Measurements from ENCODE around the gene TGFBRAP1.

The TGFBRAP1 gene

GRCh38 chr2:105272176-105272575, 57.4 kb downstream of the TGFBRAP1 start:
- H3K4me3 ChIP-seq (ENCODE audit: extremely low read depth, insufficient read depth, low read length, poor library complexity, severe bottlenecking): no peak overlapping the region
- WGBS, 2 experiments (ENCODE audit: insufficient coverage in 2 of 2): 87 to 95% methylated on average over 6 to 9 of the region's 9 CpGs
- no peaks in the 10 kb centered on the region for H3K9me3 ChIP-seq (ENCODE audit: control insufficient read depth, low read length)
- peaks cover 81% of the 10 kb centered on the region for H3K36me3 ChIP-seq (ENCODE audit: control insufficient read depth, insufficient read depth, low read length)
- H3K27ac ChIP-seq (ENCODE audit: low read depth, low read length, severe bottlenecking): no peak overlapping the region
- no peaks in the 10 kb centered on the region for H3K4me1 ChIP-seq (ENCODE audit: control insufficient read depth, insufficient read depth, low read length, poor library complexity, severe bottlenecking)

- Histone ChIP-seq H3K4me1 (ENCODE audit: control insufficient read depth, insufficient read depth, low read length, poor library complexity, severe bottlenecking) (no peaks in the 10 kb centered on the region), H3K9me3 (ENCODE audit: control insufficient read depth, low read length) (no peaks in the 10 kb centered on the region), H3K27ac (ENCODE audit: low read depth, low read length, severe bottlenecking) (no peak overlapping the region), H3K36me3 (ENCODE audit: control insufficient read depth, insufficient read depth, low read length) (peaks cover 81% of the 10 kb centered on the region), H3K4me3 (ENCODE audit: extremely low read depth, insufficient read depth, low read length, poor library complexity, severe bottlenecking) (no peak overlapping the region)
- 90 to 96% methylated on average over 13 of the region's 14 CpGs for WGBS, 2 experiments (ENCODE audit: insufficient coverage in 2 of 2)
Observed at GRCh38 chr2:105271393-105272045, 58.0 kb downstream of the TGFBRAP1 start.

GRCh38 chr2:105269426-105269825, 60.1 kb downstream of the TGFBRAP1 start:
- 96 to 97% methylated on average over 17 to 19 of the region's 21 CpGs for WGBS, 2 experiments (ENCODE audit: insufficient coverage in 2 of 2)
- H3K9me3 ChIP-seq (ENCODE audit: control insufficient read depth, low read length): no peaks in the 10 kb centered on the region
- H3K4me1 ChIP-seq (ENCODE audit: control insufficient read depth, insufficient read depth, low read length, poor library complexity, severe bottlenecking): no peaks in the 10 kb centered on the region
- H3K27ac ChIP-seq (ENCODE audit: low read depth, low read length, severe bottlenecking): no peak overlapping the region
- H3K4me3 ChIP-seq (ENCODE audit: extremely low read depth, insufficient read depth, low read length, poor library complexity, severe bottlenecking): no peak overlapping the region
- peaks cover 83% of the 10 kb centered on the region for H3K36me3 ChIP-seq (ENCODE audit: control insufficient read depth, insufficient read depth, low read length)

GRCh38 chr2:105262651-105263091, 66.9 kb downstream of the TGFBRAP1 start:
- Histone ChIP-seq H3K27ac (ENCODE audit: low read depth, low read length, severe bottlenecking) (no peak overlapping the region), H3K4me3 (ENCODE audit: extremely low read depth, insufficient read depth, low read length, poor library complexity, severe bottlenecking) (no peak overlapping the region), H3K36me3 (ENCODE audit: control insufficient read depth, insufficient read depth, low read length) (peaks cover 22% of the 10 kb centered on the region), H3K9me3 (ENCODE audit: control insufficient read depth, low read length) (no peaks in the 10 kb centered on the region), H3K4me1 (ENCODE audit: control insufficient read depth, insufficient read depth, low read length, poor library complexity, severe bottlenecking) (no peaks in the 10 kb centered on the region)
- WGBS, 2 experiments (ENCODE audit: insufficient coverage in 2 of 2): 88% methylated on average over 7 of the region's 10 CpGs

- H3K4me3 ChIP-seq (ENCODE audit: extremely low read depth, insufficient read depth, low read length, poor library complexity, severe bottlenecking): no peak overlapping the region
- WGBS, 2 experiments (ENCODE audit: insufficient coverage in 2 of 2): 92 to 93% methylated on average over 3 to 4 of the region's 5 CpGs
- peaks cover 7% of the 10 kb centered on the region for H3K36me3 ChIP-seq (ENCODE audit: control insufficient read depth, insufficient read depth, low read length)
- H3K4me1 ChIP-seq (ENCODE audit: control insufficient read depth, insufficient read depth, low read length, poor library complexity, severe bottlenecking): no peaks in the 10 kb centered on the region
- H3K27ac ChIP-seq (ENCODE audit: low read depth, low read length, severe bottlenecking): no peak overlapping the region
- no peaks in the 10 kb centered on the region for H3K9me3 ChIP-seq (ENCODE audit: control insufficient read depth, low read length)
Observed at GRCh38 chr2:105261061-105261460, 68.5 kb downstream of the TGFBRAP1 start.

GRCh38 chr2:105258835-105259350, 70.6 kb downstream of the TGFBRAP1 start:
- H3K4me1 ChIP-seq (ENCODE audit: control insufficient read depth, insufficient read depth, low read length, poor library complexity, severe bottlenecking): no peaks in the 10 kb centered on the region
- no peaks in the 10 kb centered on the region for H3K9me3 ChIP-seq (ENCODE audit: control insufficient read depth, low read length)
- 83 to 92% methylated on average over 7 to 9 of the region's 10 CpGs for WGBS, 2 experiments (ENCODE audit: insufficient coverage in 2 of 2)
- H3K4me3 ChIP-seq (ENCODE audit: extremely low read depth, insufficient read depth, low read length, poor library complexity, severe bottlenecking): no peak overlapping the region
- H3K36me3 ChIP-seq (ENCODE audit: control insufficient read depth, insufficient read depth, low read length): no peaks in the 10 kb centered on the region
- no peak overlapping the region for H3K27ac ChIP-seq (ENCODE audit: low read depth, low read length, severe bottlenecking)

GRCh38 chr2:105257981-105258380, 71.6 kb downstream of the TGFBRAP1 start:
- 83 to 100% methylated on average over 1 to 3 of the region's 3 CpGs for WGBS, 2 experiments (ENCODE audit: insufficient coverage in 2 of 2)
- no peaks in the 10 kb centered on the region for H3K36me3 ChIP-seq (ENCODE audit: control insufficient read depth, insufficient read depth, low read length)
- H3K9me3 ChIP-seq (ENCODE audit: control insufficient read depth, low read length): no peaks in the 10 kb centered on the region
- H3K4me1 ChIP-seq (ENCODE audit: control insufficient read depth, insufficient read depth, low read length, poor library complexity, severe bottlenecking): no peaks in the 10 kb centered on the region
- H3K4me3 ChIP-seq (ENCODE audit: extremely low read depth, insufficient read depth, low read length, poor library complexity, severe bottlenecking): no peak overlapping the region
- H3K27ac ChIP-seq (ENCODE audit: low read depth, low read length, severe bottlenecking): no peak overlapping the region

GRCh38 chr2:105256431-105257047, 73.0 kb downstream of the TGFBRAP1 start:
- Histone ChIP-seq H3K36me3 (ENCODE audit: control insufficient read depth, insufficient read depth, low read length) (no peaks in the 10 kb centered on the region), H3K9me3 (ENCODE audit: control insufficient read depth, low read length) (no peaks in the 10 kb centered on the region), H3K27ac (ENCODE audit: low read depth, low read length, severe bottlenecking) (no peak overlapping the region), H3K4me1 (ENCODE audit: control insufficient read depth, insufficient read depth, low read length, poor library complexity, severe bottlenecking) (no peaks in the 10 kb centered on the region), H3K4me3 (ENCODE audit: extremely low read depth, insufficient read depth, low read length, poor library complexity, severe bottlenecking) (no peak overlapping the region)
- WGBS, 2 experiments (ENCODE audit: insufficient coverage in 2 of 2): 85 to 93% methylated on average over 7 to 9 of the region's 11 CpGs

GRCh38 chr2:105255979-105256378, 73.6 kb downstream of the TGFBRAP1 start:
- H3K4me1 ChIP-seq (ENCODE audit: control insufficient read depth, insufficient read depth, low read length, poor library complexity, severe bottlenecking): no peaks in the 10 kb centered on the region
- no peaks in the 10 kb centered on the region for H3K36me3 ChIP-seq (ENCODE audit: control insufficient read depth, insufficient read depth, low read length)
- no peaks in the 10 kb centered on the region for H3K9me3 ChIP-seq (ENCODE audit: control insufficient read depth, low read length)
- WGBS, 2 experiments (ENCODE audit: insufficient coverage in 2 of 2): 78 to 100% methylated on average over 1 of the region's 2 CpGs
- H3K4me3 ChIP-seq (ENCODE audit: extremely low read depth, insufficient read depth, low read length, poor library complexity, severe bottlenecking): no peak overlapping the region
- no peak overlapping the region for H3K27ac ChIP-seq (ENCODE audit: low read depth, low read length, severe bottlenecking)

GRCh38 chr2:105254531-105255210, 74.9 kb downstream of the TGFBRAP1 start:
- no peak overlapping the region for H3K27ac ChIP-seq (ENCODE audit: low read depth, low read length, severe bottlenecking)
- no peak overlapping the region for H3K4me3 ChIP-seq (ENCODE audit: extremely low read depth, insufficient read depth, low read length, poor library complexity, severe bottlenecking)
- 93 to 100% methylated on average over 1 to 2 of the region's 5 CpGs for WGBS, 2 experiments (ENCODE audit: insufficient coverage in 2 of 2)
- H3K9me3 ChIP-seq (ENCODE audit: control insufficient read depth, low read length): no peaks in the 10 kb centered on the region
- H3K4me1 ChIP-seq (ENCODE audit: control insufficient read depth, insufficient read depth, low read length, poor library complexity, severe bottlenecking): no peaks in the 10 kb centered on the region
- no peaks in the 10 kb centered on the region for H3K36me3 ChIP-seq (ENCODE audit: control insufficient read depth, insufficient read depth, low read length)

Measured in mesodermal cell (in vitro differentiated cells).